HG02759 (cell line): ENCODE data around the gene ADGRB2.

Experiments
- ATAC-seq: cut with Tn5 transposase; IDR thresholded peaks from one replicate; pipeline ENCODE4 v1.9.1; 2021; ENCODE audit warnings: mild to moderate bottlenecking, moderate library complexity; ENCODE audit not compliant: unreplicated experiment

ADGRB2 gene

DNA sequence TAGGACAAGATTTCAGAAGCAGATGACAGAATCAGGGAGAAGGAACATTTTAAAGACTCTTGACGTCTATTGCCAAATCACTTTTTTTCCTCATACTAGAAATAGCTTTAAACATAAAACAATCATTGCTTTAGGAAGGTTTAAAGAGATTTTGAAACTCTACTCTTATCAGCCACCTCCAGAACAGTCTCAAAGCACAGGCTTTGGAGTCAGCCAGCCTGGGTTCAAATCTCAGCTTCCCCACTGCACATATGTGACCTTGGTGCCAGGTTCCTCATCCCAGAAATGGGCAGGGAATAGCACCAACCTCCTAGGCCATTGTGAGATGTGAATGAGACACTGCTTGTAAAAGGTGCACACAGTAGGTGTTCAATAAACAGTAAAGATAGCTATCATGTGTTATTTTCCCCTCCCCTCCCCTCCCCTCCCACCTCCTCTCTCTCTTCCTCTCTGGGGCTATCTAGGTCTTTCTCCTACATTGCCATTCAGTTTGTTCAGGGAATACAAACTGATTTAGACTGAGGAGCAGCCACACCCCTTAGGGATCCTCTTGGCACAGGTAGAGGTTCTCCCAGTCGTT is 31.0 kb upstream of the ADGRB2 start:
- ATAC-seq, result no peak

DNA sequence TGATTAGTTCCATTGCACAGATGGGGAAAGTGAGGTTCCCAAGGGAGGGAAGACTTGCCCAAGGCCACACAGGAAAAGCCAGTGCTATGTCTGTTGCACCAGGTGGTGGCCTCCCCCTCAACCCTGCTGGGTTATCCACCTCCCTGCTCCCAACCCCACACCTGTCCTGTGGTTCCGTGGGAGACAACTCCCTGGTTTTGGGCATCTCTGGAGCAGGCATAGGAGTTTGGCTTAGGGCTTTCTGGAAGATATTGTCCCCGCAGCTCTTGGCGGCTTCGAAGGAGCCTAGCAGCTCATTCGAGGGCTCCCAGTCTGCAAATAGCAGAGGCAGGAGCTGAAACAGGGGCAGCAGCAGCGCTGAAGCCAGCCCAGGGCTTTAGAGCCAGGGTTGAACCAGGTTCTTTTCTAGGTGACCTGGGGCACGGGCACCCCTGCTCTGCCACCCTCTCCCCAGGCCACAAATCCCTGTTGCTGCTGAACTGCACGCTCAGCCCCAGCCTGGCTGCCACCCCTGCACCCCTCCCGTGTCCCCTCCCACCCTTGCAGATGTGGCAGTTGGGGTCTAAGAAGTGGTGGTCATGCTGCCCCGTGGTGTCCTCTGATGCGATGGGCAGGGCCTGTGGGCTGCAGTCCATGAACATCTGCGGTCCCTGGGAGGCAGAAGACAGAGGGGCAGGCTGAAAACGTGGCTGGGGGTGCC is 29.6 kb upstream of the ADGRB2 start:
- ATAC-seq, result no peak

DNA sequence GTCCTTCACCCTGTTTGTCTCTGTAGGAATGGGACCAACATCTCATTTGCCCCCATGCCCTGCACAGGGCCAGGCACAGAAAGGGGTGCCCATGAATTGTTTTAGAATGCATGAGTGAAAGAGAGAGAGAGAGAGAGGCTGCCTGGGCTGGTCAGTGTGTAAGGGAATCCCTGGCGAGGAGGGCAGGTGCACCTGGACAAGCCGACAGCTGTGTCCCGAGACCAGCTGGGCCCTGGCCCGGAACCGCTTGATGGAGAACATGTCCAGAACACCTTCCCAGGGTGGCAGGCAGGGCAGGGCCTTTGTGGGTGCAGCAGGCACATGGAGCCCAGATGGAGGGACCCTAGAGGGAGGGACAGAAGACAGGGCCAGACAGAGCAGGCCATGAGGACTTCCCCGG is 28.9 kb upstream of the ADGRB2 start:
- ATAC-seq, result no peak

DNA sequence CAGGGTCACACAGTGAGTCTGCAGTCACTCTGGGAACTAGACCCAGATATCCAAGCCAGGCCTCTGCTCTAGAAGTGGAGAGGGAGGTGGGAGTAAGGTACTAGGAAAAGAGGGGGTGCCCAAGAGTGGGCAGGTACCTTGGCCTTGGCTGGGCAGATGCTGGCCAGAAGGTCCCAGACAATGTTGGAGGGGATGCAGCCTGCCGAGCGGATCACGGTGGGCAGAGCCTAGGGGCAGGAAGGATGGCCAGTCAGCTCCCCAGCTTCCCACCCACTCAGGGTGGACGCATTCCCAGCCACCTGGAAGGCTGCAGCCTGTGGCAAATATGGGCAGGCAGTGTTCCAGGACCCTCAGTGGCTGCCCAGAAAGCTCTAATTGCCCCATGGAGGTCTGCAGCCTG is 28.4 kb upstream of the ADGRB2 start:
- no peak for ATAC-seq

DNA sequence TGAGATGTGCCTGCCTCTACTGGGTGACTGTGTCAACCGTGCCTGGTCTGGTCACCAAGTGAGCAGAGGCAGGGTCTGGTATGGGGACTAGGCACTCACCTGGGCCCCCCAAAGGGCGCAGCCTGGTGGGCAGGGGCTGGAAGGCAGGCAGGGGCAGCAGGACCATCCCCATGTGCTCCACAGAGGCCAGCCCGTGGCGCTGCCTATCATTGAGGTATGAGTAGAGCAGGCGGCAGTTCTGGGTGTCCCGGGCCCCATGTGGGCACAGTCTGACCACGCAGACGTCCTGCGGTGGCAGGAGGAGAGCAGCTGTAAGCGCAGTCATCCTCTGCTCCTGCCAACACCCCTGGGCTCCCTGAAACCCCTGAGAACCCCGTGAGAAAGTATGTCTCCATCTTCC is 28.0 kb upstream of the ADGRB2 start:
- no peak for ATAC-seq

DNA sequence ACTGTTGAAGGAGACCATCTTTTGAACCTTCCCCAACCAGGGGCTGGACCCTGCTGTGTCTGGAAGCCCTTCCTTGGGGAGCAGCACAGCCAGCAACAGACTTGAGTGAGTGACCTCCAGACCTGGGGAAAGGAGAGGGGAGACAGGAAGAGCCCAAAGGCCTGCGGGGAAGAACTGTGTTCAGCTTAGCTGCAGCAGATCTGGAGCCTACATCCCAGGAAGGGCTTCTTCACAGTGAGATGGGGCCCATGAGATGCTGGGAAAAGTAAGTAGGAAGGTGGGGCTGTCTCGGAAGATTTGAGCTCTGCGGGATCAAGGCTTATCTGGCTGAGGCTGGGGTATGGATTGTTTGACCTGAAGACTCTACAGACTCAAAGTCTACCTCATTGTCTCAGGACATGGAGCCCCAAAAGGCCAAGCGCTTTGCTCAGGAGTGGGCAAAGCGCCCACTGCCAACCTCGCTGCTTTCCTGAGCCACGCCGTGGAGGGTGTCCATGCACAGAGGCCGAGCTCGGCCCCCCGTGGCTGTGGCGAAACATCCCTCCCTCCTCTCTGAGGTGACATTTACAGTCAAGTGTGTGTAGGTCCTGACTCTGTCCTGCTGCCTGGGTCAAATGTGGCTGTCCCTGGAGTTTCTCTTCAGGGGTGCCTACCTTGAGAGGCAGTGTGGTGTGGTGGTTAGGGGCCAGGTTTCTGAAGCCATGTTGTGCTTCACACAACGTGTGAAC is 27.2 kb upstream of the ADGRB2 start:
- ATAC-seq, result no peak

DNA sequence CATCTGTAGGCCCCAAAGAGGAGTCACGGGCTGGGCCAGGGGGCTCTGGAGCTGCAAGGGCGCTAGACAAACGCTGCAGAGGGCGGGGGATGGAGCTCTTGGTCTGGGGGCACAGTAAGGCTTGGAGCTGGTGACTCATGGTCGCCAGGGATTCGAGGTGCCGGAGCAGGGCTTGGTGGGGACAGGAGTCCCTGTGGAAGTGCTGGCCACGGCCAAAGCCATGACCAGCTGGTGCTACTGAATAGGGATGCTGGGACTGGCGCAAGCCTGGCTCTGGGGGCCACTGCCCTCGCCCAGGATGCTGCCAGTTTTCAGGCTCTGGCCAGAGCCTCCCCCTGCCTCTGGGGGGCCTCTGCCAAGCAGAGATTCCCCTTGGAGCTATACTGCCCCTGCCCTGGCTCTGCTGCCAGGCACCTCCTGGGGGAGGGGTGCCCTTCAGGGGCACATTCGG is 26.5 kb upstream of the ADGRB2 start:
- ATAC-seq, result no peak

DNA sequence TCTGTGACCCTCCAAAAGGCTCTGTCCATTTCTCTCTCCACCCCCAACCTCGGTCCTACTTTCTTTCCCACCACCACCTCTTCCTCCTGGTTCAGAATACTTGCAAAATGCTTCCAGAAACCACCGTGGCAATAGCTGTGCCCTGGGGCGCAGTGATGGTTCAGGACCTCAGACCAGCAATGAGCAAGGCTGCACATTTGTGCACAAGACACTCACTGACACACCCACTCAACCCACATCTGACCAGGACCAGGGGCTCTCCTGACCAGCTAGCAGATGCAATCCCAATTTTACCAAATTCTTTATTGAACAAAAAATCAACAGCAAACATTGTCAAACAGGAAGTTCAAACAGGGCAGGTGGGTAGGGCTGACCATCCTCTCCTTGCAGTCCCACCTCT is 26.0 kb upstream of the ADGRB2 start:
- ATAC-seq, result no peak

DNA sequence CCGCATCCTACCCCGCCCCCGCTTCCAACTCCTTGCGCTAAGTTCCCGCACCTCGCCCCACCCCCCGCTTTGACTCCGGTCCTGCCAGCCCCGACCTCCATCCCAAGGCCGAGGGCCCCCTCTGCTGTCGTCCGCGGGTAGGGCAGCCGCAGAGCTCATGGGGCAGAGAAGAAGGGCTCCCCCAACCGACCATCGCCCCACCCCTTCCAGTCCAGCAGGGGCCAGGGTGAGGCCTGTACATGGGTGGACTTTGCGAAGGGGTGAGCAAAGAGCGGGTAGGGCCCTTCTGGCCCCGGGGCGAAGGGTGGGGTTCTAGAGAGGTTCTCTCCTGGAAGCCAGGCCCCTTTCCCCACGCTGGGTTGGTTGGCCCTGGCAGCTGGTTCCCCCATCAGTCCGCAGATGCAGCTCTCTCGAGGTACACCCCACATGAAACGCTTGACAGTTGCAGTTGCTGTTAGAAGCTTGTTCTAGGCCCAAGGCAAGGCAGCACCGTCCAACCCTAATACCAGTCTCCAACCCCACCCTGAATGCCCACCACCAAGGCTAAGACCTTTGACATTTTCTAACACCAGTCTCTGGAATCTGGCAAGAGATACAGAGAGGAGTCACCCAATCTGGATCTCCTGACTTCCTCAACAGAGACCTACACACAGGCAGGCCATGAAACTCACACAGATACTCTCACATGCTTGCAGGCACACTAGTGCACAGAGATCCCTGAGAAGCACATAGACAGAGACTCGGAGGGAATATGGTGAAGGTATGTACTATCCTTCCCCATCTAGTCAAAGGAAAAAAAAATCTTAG is 25.3 kb upstream of the ADGRB2 start:
- ATAC-seq, result peak; percentile 67

DNA sequence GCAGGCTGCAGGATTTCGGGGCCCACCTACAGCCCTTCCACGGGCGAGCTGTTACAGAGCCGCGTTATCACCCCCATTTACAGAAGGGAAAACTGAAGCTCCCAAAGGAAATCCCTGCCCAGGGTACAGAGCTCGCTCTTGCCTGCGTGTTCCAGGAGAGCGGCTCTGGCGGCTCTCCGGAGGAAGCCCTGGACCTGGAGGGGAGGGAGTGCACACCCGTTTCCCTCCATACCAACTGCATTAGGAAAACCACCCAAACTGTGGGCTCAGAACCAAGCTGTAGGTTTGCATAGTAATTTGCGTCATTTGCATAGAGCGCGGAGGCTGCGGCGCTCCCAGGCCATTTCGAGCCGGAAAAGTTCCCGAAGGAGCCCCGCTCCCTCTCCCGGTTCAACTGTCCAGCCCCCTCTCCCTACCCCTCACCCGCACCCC is 24.7 kb upstream of the ADGRB2 start:
- ATAC-seq, result peak; percentile 4

DNA sequence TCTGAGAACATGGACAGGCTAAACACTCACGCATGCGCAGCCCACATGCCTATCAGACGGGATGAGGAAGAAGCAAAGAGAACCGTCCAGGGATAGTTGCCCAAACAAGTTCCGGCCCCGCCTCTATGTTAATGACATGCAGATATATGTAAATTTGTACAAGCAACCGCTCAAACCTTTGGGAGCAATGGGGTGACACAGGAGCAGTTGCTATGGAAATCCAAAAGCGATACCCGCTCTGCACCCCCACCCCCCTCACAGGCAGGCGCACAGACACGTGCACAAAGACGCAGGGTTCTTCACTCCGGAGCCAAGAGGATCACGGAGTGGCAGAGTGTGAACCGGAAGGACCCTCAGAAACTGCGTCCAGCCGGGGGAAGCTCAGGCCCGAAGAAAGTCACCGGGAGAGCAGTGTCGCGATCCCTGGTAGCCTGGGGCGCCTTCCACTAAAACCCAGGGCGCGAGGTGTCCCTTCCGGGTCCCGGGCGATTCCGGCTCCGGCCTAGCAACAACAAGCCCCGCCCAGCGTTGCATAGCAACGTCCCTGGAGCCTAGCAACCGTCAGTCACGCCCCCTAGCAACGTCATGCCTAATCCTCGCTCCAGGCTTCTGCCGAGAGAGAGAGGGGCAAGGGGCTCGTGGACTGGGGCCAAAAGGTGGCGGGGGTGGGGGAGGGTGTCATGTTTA is 24.1 kb upstream of the ADGRB2 start:
- ATAC-seq, result peak; percentile 72

DNA sequence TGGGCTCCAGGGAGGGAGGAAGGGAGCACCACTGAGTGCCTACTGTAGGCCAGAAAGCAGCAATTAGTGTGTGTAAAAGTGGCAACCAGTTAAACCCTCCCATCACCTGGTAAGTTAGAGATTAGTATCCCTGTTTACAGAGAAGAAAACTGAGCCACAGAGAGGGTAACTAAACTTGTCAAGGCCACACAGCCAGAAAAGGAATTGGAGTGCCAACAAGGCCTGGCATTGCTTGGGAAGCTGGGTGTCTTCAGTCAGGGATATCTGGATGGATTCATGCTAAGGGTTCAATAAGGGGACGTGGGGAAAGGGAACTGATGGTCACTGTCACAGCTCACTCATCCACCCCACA is 23.6 kb upstream of the ADGRB2 start:
- no peak for ATAC-seq

DNA sequence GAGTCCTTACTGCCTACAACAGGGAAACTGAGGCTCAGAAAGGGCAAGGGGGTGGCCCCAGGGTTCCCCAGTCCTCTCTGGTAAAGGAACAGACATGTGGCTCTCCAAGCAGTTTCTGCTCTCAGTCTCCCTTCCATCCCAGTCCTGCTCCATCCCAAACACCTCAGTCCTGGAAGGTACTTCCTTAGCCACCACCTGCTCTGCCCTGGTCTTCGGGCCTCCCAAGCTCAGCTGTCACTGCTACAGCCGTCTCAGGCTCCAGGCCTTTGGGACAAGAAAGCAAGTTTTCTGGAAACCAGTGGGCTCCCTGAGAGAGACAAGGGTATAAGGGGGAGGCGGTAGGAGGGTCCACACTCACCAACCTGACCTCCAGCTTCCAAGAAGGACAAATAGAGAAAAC is 23.1 kb upstream of the ADGRB2 start:
- no peak for ATAC-seq

DNA sequence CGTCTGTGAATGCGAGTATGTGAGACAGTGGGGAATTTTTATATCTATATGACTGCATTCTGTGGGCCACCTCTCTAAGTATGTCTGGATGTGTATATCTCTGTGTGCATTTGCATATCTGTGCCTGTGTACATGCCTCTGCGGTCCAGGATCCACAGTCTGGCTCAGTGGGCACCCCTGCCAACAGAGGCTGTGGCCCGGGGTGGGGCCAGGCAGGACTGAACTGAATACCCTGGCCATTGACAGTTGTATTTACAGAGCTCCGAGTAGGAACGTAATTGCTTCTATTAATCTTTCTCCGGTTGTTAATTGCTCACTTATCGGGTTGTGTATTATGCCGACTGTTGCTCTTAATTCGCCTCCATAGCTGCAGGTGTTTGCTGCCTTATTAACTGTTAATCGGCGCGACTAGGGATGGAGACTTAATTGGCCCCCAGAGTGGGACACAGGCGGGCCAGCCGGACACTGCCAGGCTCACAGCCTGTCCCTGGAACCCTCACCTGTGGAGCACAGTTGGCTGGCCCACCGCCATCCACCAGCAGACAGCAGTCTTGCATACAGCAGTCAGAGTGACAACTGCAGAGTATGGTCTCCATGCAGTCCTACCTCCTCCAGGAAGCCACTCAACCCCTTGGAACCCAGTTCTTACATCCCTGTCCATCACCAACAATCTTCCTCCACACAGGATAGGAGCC is 22.4 kb upstream of the ADGRB2 start:
- no peak for ATAC-seq

DNA sequence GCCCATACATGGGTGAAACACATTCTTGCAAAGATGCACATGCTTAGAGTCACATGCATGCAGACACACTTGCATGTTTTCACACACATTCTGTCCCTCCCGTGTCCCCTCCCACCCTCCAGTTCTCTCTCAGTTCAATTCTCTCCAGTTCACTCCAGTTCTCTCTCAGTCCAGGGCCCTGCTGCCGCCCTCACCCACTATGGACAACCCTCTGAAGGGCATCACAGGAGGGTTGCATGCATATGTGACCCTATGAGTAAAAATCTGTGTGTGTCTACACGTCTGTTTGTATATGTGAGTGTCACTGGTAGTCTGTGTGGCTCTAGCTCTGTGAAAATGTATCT is 21.8 kb upstream of the ADGRB2 start:
- ATAC-seq, result no peak

DNA sequence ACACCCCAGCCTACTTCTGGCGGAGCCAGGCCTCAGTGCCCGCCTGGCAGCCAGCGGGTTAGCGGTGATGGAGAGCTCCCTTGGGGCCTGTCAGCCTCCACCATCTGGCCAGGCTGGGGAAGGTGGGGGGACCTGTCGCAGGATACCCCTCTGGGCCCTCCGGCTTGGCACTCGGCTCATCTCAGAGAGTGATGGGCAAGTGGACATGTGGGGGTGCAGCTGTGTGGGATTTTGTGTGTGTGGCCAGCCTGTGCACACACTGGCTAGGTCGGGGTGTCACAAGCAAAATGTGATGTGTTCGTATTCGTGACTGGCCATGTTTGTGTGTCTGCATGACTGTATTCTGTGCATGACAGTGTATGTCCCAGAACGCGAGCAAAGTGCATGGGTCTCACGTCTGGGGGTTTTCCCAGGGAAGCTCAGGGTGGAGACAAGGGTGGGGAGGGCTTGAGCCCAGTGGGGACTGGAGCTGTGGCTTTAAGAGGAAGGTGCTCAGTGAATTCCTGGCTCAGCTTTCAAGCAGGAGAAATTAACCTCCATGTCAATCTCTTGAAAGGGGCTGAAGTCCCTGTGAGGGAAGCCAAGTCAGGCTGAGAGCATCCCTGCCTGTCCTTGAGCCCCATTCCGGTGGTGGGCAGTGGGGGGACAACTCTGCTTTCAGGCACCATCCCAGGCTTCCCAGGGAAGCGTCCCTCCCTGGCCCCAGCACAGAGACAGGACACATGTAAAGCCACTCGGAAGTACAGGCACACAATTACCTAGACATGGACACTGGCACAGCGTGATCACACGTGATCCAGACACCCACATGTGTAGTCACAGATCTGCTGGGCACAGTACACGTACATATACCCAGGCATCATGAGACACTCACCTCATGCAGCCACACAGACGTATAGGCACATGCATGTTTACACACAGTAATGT is 21.1 kb upstream of the ADGRB2 start:
- no peak for ATAC-seq

DNA sequence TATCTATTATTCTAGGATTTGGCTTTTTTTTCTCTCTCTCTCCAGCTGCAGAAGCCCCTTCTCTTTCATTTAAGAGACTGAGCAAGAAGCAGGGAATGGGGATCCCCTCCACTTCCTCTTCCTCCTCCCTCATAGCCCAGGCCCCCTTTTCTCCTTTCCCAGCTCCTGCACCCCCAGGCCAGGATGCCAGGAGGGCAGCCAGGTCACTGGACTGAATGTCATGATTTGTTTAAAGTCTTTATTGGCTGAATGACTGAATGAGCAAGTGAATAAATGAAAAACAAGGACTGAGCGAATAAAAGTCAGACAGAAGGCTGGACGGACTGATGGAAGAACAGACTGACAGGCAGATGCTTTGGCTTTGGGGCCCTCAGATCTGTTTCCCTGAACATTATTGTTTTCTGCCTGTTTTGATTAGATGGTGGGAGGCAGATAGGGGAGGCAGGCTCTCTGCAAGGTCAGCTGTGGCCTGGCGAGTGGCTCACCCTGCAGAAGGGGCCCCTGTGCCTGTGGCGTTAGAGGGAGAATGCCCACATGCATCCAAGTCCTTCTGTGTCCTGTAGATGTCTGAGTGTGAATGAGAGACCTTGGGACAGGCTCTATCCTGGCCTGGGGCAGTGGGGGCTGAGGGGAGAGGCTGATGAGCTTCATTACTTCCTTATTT is 20.3 kb upstream of the ADGRB2 start:
- ATAC-seq, result no peak

DNA sequence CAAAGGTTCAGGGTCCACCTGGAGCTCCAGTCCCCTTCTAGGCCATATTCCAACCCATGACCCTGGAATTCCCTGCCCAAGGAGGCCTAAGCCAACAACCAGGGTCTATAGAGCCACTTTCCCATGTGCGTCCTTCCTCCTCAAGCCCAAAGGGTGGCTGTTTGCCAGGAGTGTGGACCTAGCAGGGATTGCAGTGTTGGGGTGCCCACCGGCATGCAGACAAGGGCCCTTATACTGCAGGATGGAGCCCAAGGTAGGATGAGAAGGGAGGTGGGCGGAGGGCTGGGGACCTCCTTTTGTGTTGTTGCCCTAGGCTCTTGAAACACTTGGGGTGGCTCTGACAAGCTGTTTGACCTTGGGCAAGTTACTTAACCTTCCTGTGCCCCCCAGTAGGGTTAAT is 19.7 kb upstream of the ADGRB2 start:
- no peak for ATAC-seq
